GM18505 (cell line): ENCODE results near the gene BCOR.

ENCODE experiments used
- ATAC-seq: cut with Tn5 transposase; IDR thresholded peaks from one replicate; pipeline ENCODE4 v1.9.1; 2021; ENCODE audit not compliant: unreplicated experiment
- POLR2A ChIP-seq: IDR thresholded peaks from 4 replicates; pipeline ENCODE4 v1.6.1; 2011; ENCODE audit warnings: borderline replicate concordance; ENCODE audit not compliant: insufficient read depth, insufficient read length; ENCODE audit errors: extremely low read depth

Gene BCOR

GRCh38 chrX:40064055-40064597 is 33.6 kb downstream of the BCOR start:
- TF ChIP-seq POLR2A = no peak
- ATAC-seq = no peak

- ATAC-seq = no peak
- TF ChIP-seq POLR2A = no peak
Observed at GRCh38 chrX:40063555-40063954, 34.2 kb downstream of the BCOR start.

GRCh38 chrX:40062525-40063155 is 35.1 kb downstream of the BCOR start:
- TF ChIP-seq POLR2A = no peak
- ATAC-seq = no peak

- TF ChIP-seq POLR2A = no peak
- ATAC-seq = no peak
Observed at GRCh38 chrX:40061871-40062524, 35.8 kb downstream of the BCOR start.

- TF ChIP-seq POLR2A = no peak
- no peak for ATAC-seq
Observed at GRCh38 chrX:40061005-40061404, 36.8 kb downstream of the BCOR start.

- no peak for TF ChIP-seq POLR2A
- ATAC-seq = no peak
Observed at GRCh38 chrX:40060356-40060845, 37.4 kb downstream of the BCOR start.

- TF ChIP-seq POLR2A = no peak
- no peak for ATAC-seq
Observed at GRCh38 chrX:40058719-40059118, 39.0 kb downstream of the BCOR start.

GRCh38 chrX:40057405-40057804 is 40.4 kb downstream of the BCOR start:
- no peak for ATAC-seq
- TF ChIP-seq POLR2A = no peak

GRCh38 chrX:40056420-40056819 is 41.3 kb downstream of the BCOR start:
- ATAC-seq = no peak
- TF ChIP-seq POLR2A = no peak

GRCh38 chrX:40055495-40055894 is 42.3 kb downstream of the BCOR start:
- ATAC-seq = no peak
- no peak for TF ChIP-seq POLR2A

- no peak for ATAC-seq
- TF ChIP-seq POLR2A = no peak
Observed at GRCh38 chrX:40054793-40055192, 43.0 kb downstream of the BCOR start.

- no peak for TF ChIP-seq POLR2A
- no peak for ATAC-seq
Observed at GRCh38 chrX:40050532-40050931, 47.2 kb downstream of the BCOR start.

GRCh38 chrX:40049084-40049641 is 48.6 kb downstream of the BCOR start:
- TF ChIP-seq POLR2A = no peak
- no peak for ATAC-seq

GRCh38 chrX:40047485-40047884 is 50.3 kb downstream of the BCOR start:
- ATAC-seq = no peak
- TF ChIP-seq POLR2A = no peak
